Eye (tissue), 1 donor: ENCODE results near the gene HMGCS1.
A peak's percentile ranks its signal among the peaks of the same experiment; 100 is the strongest.
"Not testable (repeated sequence)": the region's sequence is repeated elsewhere in the genome, so short reads cannot be mapped to it uniquely, and the experiment has no call there.

Source experiments
- DNase-seq: peaks from one replicate; pipeline ENCODE4 v3.0.0-alpha.2; 2015

HMGCS1 gene

GRCh38 chr5:43313035-43313853 lies at the start of gene HMGCS1:
Gene HMGCS1 (minus strand): TSS chr5:43313412. CDS start chr5:43298965, 14,447 bp downstream.
- peak; percentile 100 for DNase-seq

- no peak for DNase-seq
These were observed 45.5 kb upstream of the HMGCS1 start for GRCh38 chr5:43358726-43359125.

- DNase-seq: no peak
These were observed 45.1 kb upstream of the HMGCS1 start for GRCh38 chr5:43358301-43358700.

GRCh38 chr5:43357878-43358281 lies 44.7 kb upstream of the HMGCS1 start:
- DNase-seq: peak; percentile 58

GRCh38 chr5:43357067-43357466 lies 43.9 kb upstream of the HMGCS1 start:
- peak; percentile 2 for DNase-seq

- DNase-seq: no peak
These were observed 41.6 kb upstream of the HMGCS1 start for GRCh38 chr5:43354774-43355173.

GRCh38 chr5:43353668-43354067 lies 40.5 kb upstream of the HMGCS1 start:
- no peak for DNase-seq

GRCh38 chr5:43352915-43353314 lies 39.7 kb upstream of the HMGCS1 start:
- no peak for DNase-seq

- DNase-seq: no peak
These were observed 38.9 kb upstream of the HMGCS1 start for GRCh38 chr5:43352131-43352530.

- DNase-seq: no peak
These were observed 35.7 kb upstream of the HMGCS1 start for GRCh38 chr5:43348861-43349363.

- no peak for DNase-seq
These were observed 35.0 kb upstream of the HMGCS1 start for GRCh38 chr5:43348207-43348606.

GRCh38 chr5:43338862-43339261 lies 25.6 kb upstream of the HMGCS1 start:
- DNase-seq: no peak

GRCh38 chr5:43336159-43336558 lies 22.9 kb upstream of the HMGCS1 start:
- DNase-seq: no peak

- DNase-seq: no peak
These were observed 22.5 kb upstream of the HMGCS1 start for GRCh38 chr5:43335681-43336080.

GRCh38 chr5:43332401-43332800 lies 19.2 kb upstream of the HMGCS1 start:
- DNase-seq: no peak

GRCh38 chr5:43325624-43326023 lies 12.4 kb upstream of the HMGCS1 start:
- not testable (repeated sequence) for DNase-seq

GRCh38 chr5:43323488-43323887 lies 10.3 kb upstream of the HMGCS1 start:
- not testable (repeated sequence) for DNase-seq

GRCh38 chr5:43320846-43321245 lies 7.6 kb upstream of the HMGCS1 start:
- no peak for DNase-seq

GRCh38 chr5:43316421-43316820 lies 3.2 kb upstream of the HMGCS1 start:
- no peak for DNase-seq

GRCh38 chr5:43315682-43316081 lies 2.5 kb upstream of the HMGCS1 start:
- no peak for DNase-seq

- no peak for DNase-seq
These were observed 2.1 kb upstream of the HMGCS1 start for GRCh38 chr5:43315263-43315662.

- no peak for DNase-seq
These were observed 1.5 kb upstream of the HMGCS1 start for GRCh38 chr5:43314724-43315123.

GRCh38 chr5:43313854-43314457 lies 744 bp upstream of the HMGCS1 start:
- no peak for DNase-seq

GRCh38 chr5:43312699-43313034 lies 545 bp downstream of the HMGCS1 start:
- DNase-seq: no peak
